Measurements from ENCODE around the gene GNB5.

DNA sequence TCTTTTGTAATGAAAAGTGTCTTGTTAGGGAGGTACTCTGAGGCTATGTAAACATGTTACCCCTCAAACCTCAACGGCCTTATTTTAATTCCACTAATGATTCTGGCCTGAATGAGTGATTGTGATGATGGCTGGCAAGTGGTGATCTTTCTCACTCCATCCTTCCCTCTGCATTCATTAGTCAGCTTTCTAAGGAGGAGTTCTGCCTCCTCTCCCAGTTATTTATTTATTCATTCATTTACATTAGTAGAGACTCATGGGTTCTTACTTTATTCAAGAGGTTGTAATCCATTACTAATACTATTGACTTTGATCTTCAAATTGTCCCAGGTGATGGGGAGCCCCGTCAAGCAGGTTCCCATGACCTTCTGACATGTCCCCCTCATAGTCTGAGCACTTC lies 35.3 kb downstream of the GNB5 start:
- TF ChIP-seq CTCF (IDR thresholded peaks at IDR 0.05 in 8 of 11, conservative IDR thresholded peaks at IDR 0.05 in 3 of 11) (no peak), POLR2AphosphoS5 (IDR thresholded peaks at IDR 0.05) (no peak), POLR2A (IDR thresholded peaks at IDR 0.05) (no peak)
